HEK293 (cell line): Measurements from ENCODE around the gene DLL1.

ENCODE experiments used
- CTCF ChIA-PET: fragments of 350-600 bp; formaldehyde crosslinking; extraction: SDS; loops from one replicate; lab custom pipeline; 2021; ENCODE audit warnings: antibody characterized with exemption; lab: Yijun Ruan, JAX
- POLR2A ChIA-PET: fragments of 300-600 bp; formaldehyde crosslinking; extraction: SDS; loops from one replicate; lab custom pipeline; 2020; ENCODE audit warnings: antibody characterized with exemption, inconsistent platforms; lab: Yijun Ruan, JAX
- H3K27ac ChIP-seq: fragments of 200-500 bp; sonication (Bioruptor generic); 2 replicates; pipeline ENCODE4 v1.5.1; 2014; ENCODE audit warnings: low read depth, low read length, control low read depth, inconsistent platforms; ENCODE audit errors: extremely low read depth
- H3K36me3 ChIP-seq, 2 experiments: fragments of 200-500 bp in 1 of 2; sonication (Bioruptor generic) in 1 of 2; 1 replicate in 1 of 2; 2 replicates in 1 of 2; pipeline ENCODE4 v1.5.1; 2014 to 2017; ENCODE audit warnings: inconsistent platforms in 2 of 2, low read length in 2 of 2; ENCODE audit not compliant: control insufficient read depth in 2 of 2, insufficient read depth in 1 of 2
- H3K4me1 ChIP-seq: fragments of 200-500 bp; sonication (Bioruptor generic); 2 replicates; pipeline ENCODE4 v1.5.1; 2014; ENCODE audit warnings: mild to moderate bottlenecking, low read length, inconsistent platforms; ENCODE audit not compliant: control insufficient read depth, insufficient read depth
- H3K4me3 ChIP-seq: 2 replicates; pipeline ENCODE4 v1.5.1; 2011; ENCODE audit warnings: low read depth, mild to moderate bottlenecking, control low read depth, low read length, moderate library complexity
- H3K9me3 ChIP-seq: fragments of 200-500 bp; sonication (Bioruptor generic); 2 replicates; pipeline ENCODE4 v1.5.1; 2014; ENCODE audit warnings: low read depth, low read length, inconsistent platforms; ENCODE audit not compliant: control insufficient read depth, insufficient read depth
- GLIS1 ChIP-seq: fragments of 450-650 bp; formaldehyde crosslinking; IDR thresholded peaks from 2 replicates; pipeline ENCODE4 v1.5.1; 2016; ENCODE audit warnings: missing biosample characterization, missing genetic modification characterization
- KLF16 ChIP-seq: fragments of 450-650 bp; formaldehyde crosslinking; IDR thresholded peaks from 2 replicates; pipeline ENCODE4 v1.5.1; 2017; ENCODE audit warnings: missing biosample characterization, missing genetic modification characterization
- KLF9 ChIP-seq: fragments of 450-650 bp; formaldehyde crosslinking; IDR thresholded peaks from 2 replicates; pipeline ENCODE4 v1.5.1; 2016; ENCODE audit warnings: missing biosample characterization, missing genetic modification characterization, low read depth
- SP2 ChIP-seq: fragments of 450-650 bp; formaldehyde crosslinking; IDR thresholded peaks from 2 replicates; pipeline ENCODE4 v1.5.1; 2016; ENCODE audit warnings: missing biosample characterization, missing genetic modification characterization
- SP3 ChIP-seq: fragments of 450-650 bp; formaldehyde crosslinking; IDR thresholded peaks from 2 replicates; pipeline ENCODE4 v1.5.1; 2016; ENCODE audit warnings: missing biosample characterization, missing genetic modification characterization
- YY1 ChIP-seq: fragments of 450-650 bp; formaldehyde crosslinking; IDR thresholded peaks from 2 replicates; pipeline ENCODE4 v1.5.1; 2018; ENCODE audit warnings: missing biosample characterization, missing genetic modification characterization
- YY2 ChIP-seq: fragments of 450-650 bp; formaldehyde crosslinking; IDR thresholded peaks from 2 replicates; pipeline ENCODE4 v1.5.1; 2016; ENCODE audit warnings: missing biosample characterization, missing genetic modification characterization
- ZBTB1 ChIP-seq: fragments of 450-650 bp; formaldehyde crosslinking; IDR thresholded peaks from 2 replicates; pipeline ENCODE4 v1.5.1; 2016; ENCODE audit warnings: missing biosample characterization, missing genetic modification characterization
- ZBTB44 ChIP-seq: fragments of 450-650 bp; IDR thresholded peaks from 2 replicates; pipeline ENCODE4 v1.5.1; 2018; ENCODE audit warnings: missing biosample characterization, mild to moderate bottlenecking, missing genetic modification characterization
- ZEB2 ChIP-seq: fragments of 450-650 bp; formaldehyde crosslinking; IDR thresholded peaks from 2 replicates; pipeline ENCODE4 v1.5.1; 2016; ENCODE audit warnings: missing biosample characterization, missing genetic modification characterization
- ZNF184 ChIP-seq: fragments of 450-650 bp; IDR thresholded peaks from 2 replicates; pipeline ENCODE4 v1.5.1; 2018; ENCODE audit warnings: missing biosample characterization, mild to moderate bottlenecking, missing genetic modification characterization
- ZNF221 ChIP-seq: fragments of 450-650 bp; formaldehyde crosslinking; IDR thresholded peaks from 2 replicates; pipeline ENCODE4 v1.5.1; 2017; ENCODE audit warnings: missing biosample characterization, missing genetic modification characterization, borderline replicate concordance
- ZNF274 ChIP-seq, 2 experiments: fragments of 200-500 bp in 1 of 2; fragments of 450-650 bp in 1 of 2; sonication (Bioruptor generic) in 1 of 2; formaldehyde crosslinking in 1 of 2; IDR thresholded peaks; 2 replicates each; pipeline versions ENCODE4 v1.5.1 to v1.6.1; 2014 to 2016; ENCODE audit warnings: borderline replicate concordance in 1 of 2, inconsistent platforms in 1 of 2, low read length in 1 of 2, missing biosample characterization in 1 of 2, missing genetic modification characterization in 1 of 2
- ZNF280C ChIP-seq: fragments of 450-650 bp; formaldehyde crosslinking; IDR thresholded peaks from 2 replicates; pipeline ENCODE4 v1.5.1; 2016; ENCODE audit warnings: missing biosample characterization, missing genetic modification characterization
- ZNF37A ChIP-seq: fragments of 450-650 bp; IDR thresholded peaks from 2 replicates; pipeline ENCODE4 v1.5.1; 2018; ENCODE audit warnings: missing biosample characterization, missing genetic modification characterization
- ZNF416 ChIP-seq: fragments of 450-650 bp; formaldehyde crosslinking; IDR thresholded peaks from 2 replicates; pipeline ENCODE4 v1.5.1; 2016; ENCODE audit warnings: missing biosample characterization, missing genetic modification characterization
- ZNF48 ChIP-seq: fragments of 450-650 bp; formaldehyde crosslinking; IDR thresholded peaks from 2 replicates; pipeline ENCODE4 v1.5.1; 2016; ENCODE audit warnings: missing biosample characterization, missing genetic modification characterization
- ZNF488 ChIP-seq: fragments of 450-650 bp; formaldehyde crosslinking; IDR thresholded peaks from 2 replicates; pipeline ENCODE4 v1.5.1; 2016; ENCODE audit warnings: missing biosample characterization, missing genetic modification characterization
- ZNF544 ChIP-seq: fragments of 450-650 bp; formaldehyde crosslinking; IDR thresholded peaks from 2 replicates; pipeline ENCODE4 v1.5.0; 2017; ENCODE audit warnings: missing biosample characterization, missing genetic modification characterization
- ZNF558 ChIP-seq: fragments of 450-650 bp; formaldehyde crosslinking; IDR thresholded peaks from 2 replicates; pipeline ENCODE4 v1.5.1; 2016; ENCODE audit warnings: missing biosample characterization, missing genetic modification characterization
- ZNF596 ChIP-seq: fragments of 450-650 bp; IDR thresholded peaks from 2 replicates; pipeline ENCODE4 v1.5.0; 2018; ENCODE audit warnings: missing biosample characterization, mild to moderate bottlenecking, missing genetic modification characterization, moderate library complexity
- ZNF626 ChIP-seq: fragments of 450-650 bp; sonication (Bioruptor Pico); formaldehyde crosslinking; IDR thresholded peaks from 2 replicates; pipeline ENCODE4 v1.5.1; 2018; ENCODE audit warnings: missing biosample characterization, missing genetic modification characterization, inconsistent platforms
- ZNF629 ChIP-seq: fragments of 450-650 bp; formaldehyde crosslinking; IDR thresholded peaks from 2 replicates; pipeline ENCODE4 v1.5.1; 2017; ENCODE audit warnings: missing biosample characterization, missing genetic modification characterization
- ZNF658 ChIP-seq: fragments of 450-650 bp; formaldehyde crosslinking; IDR thresholded peaks from 2 replicates; pipeline ENCODE4; 2016; ENCODE audit warnings: missing biosample characterization, missing genetic modification characterization
- ZNF776 ChIP-seq: fragments of 450-650 bp; formaldehyde crosslinking; IDR thresholded peaks from 2 replicates; pipeline ENCODE4 v1.5.0; 2017; ENCODE audit warnings: missing biosample characterization, missing genetic modification characterization, borderline replicate concordance
- ZNF843 ChIP-seq: fragments of 450-650 bp; formaldehyde crosslinking; IDR thresholded peaks from 2 replicates; pipeline ENCODE4 v1.5.1; 2016; ENCODE audit warnings: missing biosample characterization, missing genetic modification characterization

DLL1 gene

GRCh38 chr6:170276369-170277057 is 14.4 kb downstream of the DLL1 start:
- CTCF ChIA-PET = interaction anchor here (0.6 kb wide), 1 partner anchor 486 kb away, joined by 3 read pairs; no protein-coding TSS in a partner anchor
- H3K4me1 ChIP-seq = peaks cover 3% of the 10 kb centered on the region; the same call in 1 of the 2 replicates
- H3K4me3 ChIP-seq = no peak overlapping the region
- no peaks in the 10 kb centered on the region for H3K9me3 ChIP-seq
- POLR2A ChIA-PET = interaction anchor here (1.3 kb wide), 1 partner anchor 10 kb away, joined by 3 read pairs; no protein-coding TSS in a partner anchor
- H3K27ac ChIP-seq = no peak overlapping the region
- H3K36me3 ChIP-seq = peaks cover 0 to 2% of the 10 kb centered on the region in 2 experiments; a peak in 1 of 3 replicates
- no peak for TF ChIP-seq ZNF48 (tag by site-specific recombination)
- no peak for TF ChIP-seq ZNF544
- TF ChIP-seq ZNF274 (IDR thresholded peaks at IDR 0.05; ENCODE audit: low read length) = no peak
- no peak for TF ChIP-seq ZNF274 (tag by site-specific recombination; IDR thresholded peaks at IDR 0.05; ENCODE audit: borderline replicate concordance)
- TF ChIP-seq ZNF558 (tag by site-specific recombination) = no peak
- TF ChIP-seq ZNF488 (tag by site-specific recombination) = no peak
- no peak for TF ChIP-seq ZNF843 (tag by site-specific recombination)
- TF ChIP-seq ZBTB1 (tag by site-specific recombination) = no peak
- TF ChIP-seq ZNF221 (tag by site-specific recombination) = no peak
- no peak for TF ChIP-seq KLF16 (tag by site-specific recombination)
- no peak for TF ChIP-seq ZBTB44 (tag by site-specific recombination)
- no peak for TF ChIP-seq SP3 (tag by site-specific recombination)
- TF ChIP-seq YY2 (tag by site-specific recombination) = no peak
- TF ChIP-seq SP2 (tag by site-specific recombination) = no peak
- no peak for TF ChIP-seq ZNF658 (tag by site-specific recombination)
- TF ChIP-seq, all 188 proteins: peak for 0

- no peaks in the 10 kb centered on the region for H3K36me3 ChIP-seq
- H3K4me1 ChIP-seq = peaks cover 3% of the 10 kb centered on the region; the same call in 1 of the 2 replicates
- ChIA-PET CTCF (no interaction called here), POLR2A (no interaction called here)
- TF ChIP-seq ZNF629 (tag by site-specific recombination) (no peak), ZNF596 (tag by site-specific recombination) (no peak)
- H3K9me3 ChIP-seq = no peaks in the 10 kb centered on the region
- no peak overlapping the region for H3K27ac ChIP-seq
- no peak overlapping the region for H3K4me3 ChIP-seq
These were observed 15.9 kb downstream of the DLL1 start for GRCh38 chr6:170274713-170275560.

GRCh38 chr6:170273681-170274080 is 17.2 kb downstream of the DLL1 start:
- Histone ChIP-seq H3K36me3 (no peaks in the 10 kb centered on the region), H3K9me3 (no peaks in the 10 kb centered on the region), H3K4me1 (no peaks in the 10 kb centered on the region), H3K27ac (no peak overlapping the region), H3K4me3 (no peak overlapping the region)
- CTCF ChIA-PET = no interaction called here
- POLR2A ChIA-PET = interaction anchor here (0.6 kb wide), 1 partner anchor 10 kb away, joined by 6 read pairs; no protein-coding TSS in a partner anchor
- TF ChIP-seq YY2 (tag by site-specific recombination) (no peak), YY1 (tag by site-specific recombination) (no peak), ZNF184 (tag by site-specific recombination) (no peak), ZNF37A (tag by site-specific recombination) (no peak), GLIS1 (tag by site-specific recombination) (no peak), KLF9 (tag by site-specific recombination) (no peak), ZEB2 (tag by site-specific recombination) (no peak), ZNF776 (tag by site-specific recombination) (no peak), ZNF416 (no peak), ZNF626 (no peak), ZNF280C (tag by site-specific recombination) (no peak)
